Tibial nerve (tissue), 3 donors: ENCODE results near the gene PEX26.

Experiments
- CTCF ChIP-seq, 5 experiments: fragments of 200-600 bp in 3 of 5; fragments of 450-650 bp in 2 of 5; sonication (generic) in 3 of 5; IDR thresholded peaks; one replicate each; pipeline ENCODE4 v1.5.1; 2016 to 2019; ENCODE audit warnings: antibody characterized with exemption in 5 of 5, mild to moderate bottlenecking in 3 of 5, moderate library complexity in 2 of 5
- POLR2A ChIP-seq, 2 donors: fragments of 450-650 bp; IDR thresholded peaks; one replicate each; pipeline ENCODE4 v1.6.1; 2017; ENCODE audit warnings: antibody characterized with exemption in 2 of 2, mild to moderate bottlenecking in 2 of 2, moderate library complexity in 2 of 2

GRCh38 chr22:18090286-18090685 lies 12.5 kb downstream of the PEX26 start:
- TF ChIP-seq CTCF (IDR thresholded peaks at IDR 0.05), result no peak
- no peak for TF ChIP-seq POLR2A (IDR thresholded peaks at IDR 0.05)
